Measurements from ENCODE around the gene DENND6B.

DNA sequence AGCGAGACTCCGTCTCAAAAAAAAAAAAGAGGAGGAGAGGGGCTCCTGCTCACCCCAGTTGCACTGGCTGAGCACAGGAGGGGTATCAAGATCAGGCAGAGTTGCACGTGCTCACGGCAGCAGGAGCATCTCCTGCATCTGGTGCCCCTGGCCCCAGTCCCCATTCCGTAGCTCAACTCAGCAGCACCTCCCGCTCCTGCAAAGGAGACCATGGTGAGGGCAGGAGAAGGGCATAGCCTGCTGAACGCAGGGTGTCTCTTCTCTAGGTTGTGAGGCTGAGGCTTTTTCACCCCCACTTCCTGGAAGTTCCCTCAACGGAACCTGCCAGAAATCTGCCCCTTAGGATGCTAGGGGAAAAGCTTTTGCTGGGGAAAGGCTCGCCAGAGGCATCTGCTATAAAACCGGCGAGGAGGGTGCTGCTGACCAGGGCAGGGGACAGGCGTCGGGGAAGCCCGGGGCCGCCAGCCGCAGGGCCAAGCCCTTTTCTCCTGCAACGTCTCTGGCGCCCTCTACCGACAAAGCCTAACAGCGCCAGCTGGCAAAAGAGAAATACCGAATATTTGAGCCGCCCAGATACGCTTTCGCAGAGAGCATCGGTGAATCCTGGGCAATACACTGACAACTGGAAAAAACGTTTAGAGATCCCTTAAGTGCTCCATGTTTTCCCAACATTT, 15.3 kb upstream of the DENND6B start:
- TF ChIP-seq, protein P1, sequence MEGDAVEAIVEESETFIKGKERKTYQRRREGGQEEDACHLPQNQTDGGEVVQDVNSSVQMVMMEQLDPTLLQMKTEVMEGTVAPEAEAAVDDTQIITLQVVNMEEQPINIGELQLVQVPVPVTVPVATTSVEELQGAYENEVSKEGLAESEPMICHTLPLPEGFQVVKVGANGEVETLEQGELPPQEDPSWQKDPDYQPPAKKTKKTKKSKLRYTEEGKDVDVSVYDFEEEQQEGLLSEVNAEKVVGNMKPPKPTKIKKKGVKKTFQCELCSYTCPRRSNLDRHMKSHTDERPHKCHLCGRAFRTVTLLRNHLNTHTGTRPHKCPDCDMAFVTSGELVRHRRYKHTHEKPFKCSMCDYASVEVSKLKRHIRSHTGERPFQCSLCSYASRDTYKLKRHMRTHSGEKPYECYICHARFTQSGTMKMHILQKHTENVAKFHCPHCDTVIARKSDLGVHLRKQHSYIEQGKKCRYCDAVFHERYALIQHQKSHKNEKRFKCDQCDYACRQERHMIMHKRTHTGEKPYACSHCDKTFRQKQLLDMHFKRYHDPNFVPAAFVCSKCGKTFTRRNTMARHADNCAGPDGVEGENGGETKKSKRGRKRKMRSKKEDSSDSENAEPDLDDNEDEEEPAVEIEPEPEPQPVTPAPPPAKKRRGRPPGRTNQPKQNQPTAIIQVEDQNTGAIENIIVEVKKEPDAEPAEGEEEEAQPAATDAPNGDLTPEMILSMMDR (IDR thresholded peaks at IDR 0.05; ENCODE audit: poor library complexity, severe bottlenecking) = peak; percentile 96
- TF ChIP-seq EZH2 (IDR thresholded peaks at IDR 0.05; ENCODE audit: borderline replicate concordance, insufficient read depth, low read length, poor library complexity, severe bottlenecking) (no peak), POLR2AphosphoS5 (IDR thresholded peaks at IDR 0.05) (no peak), EP300 (conservative IDR thresholded peaks at IDR 0.05; ENCODE audit: poor library complexity, severe bottlenecking) (no peak), RAD21 (conservative IDR thresholded peaks at IDR 0.05) (peak; percentile 85), SMC3 (conservative IDR thresholded peaks at IDR 0.05; ENCODE audit: poor library complexity) (peak; percentile 81), TAF1 (IDR thresholded peaks at IDR 0.05; ENCODE audit: low read depth) (no peak), MXI1 (conservative IDR thresholded peaks at IDR 0.05; ENCODE audit: poor library complexity, severe bottlenecking) (peak; percentile 2)
- TF ChIP-seq, protein P2, sequence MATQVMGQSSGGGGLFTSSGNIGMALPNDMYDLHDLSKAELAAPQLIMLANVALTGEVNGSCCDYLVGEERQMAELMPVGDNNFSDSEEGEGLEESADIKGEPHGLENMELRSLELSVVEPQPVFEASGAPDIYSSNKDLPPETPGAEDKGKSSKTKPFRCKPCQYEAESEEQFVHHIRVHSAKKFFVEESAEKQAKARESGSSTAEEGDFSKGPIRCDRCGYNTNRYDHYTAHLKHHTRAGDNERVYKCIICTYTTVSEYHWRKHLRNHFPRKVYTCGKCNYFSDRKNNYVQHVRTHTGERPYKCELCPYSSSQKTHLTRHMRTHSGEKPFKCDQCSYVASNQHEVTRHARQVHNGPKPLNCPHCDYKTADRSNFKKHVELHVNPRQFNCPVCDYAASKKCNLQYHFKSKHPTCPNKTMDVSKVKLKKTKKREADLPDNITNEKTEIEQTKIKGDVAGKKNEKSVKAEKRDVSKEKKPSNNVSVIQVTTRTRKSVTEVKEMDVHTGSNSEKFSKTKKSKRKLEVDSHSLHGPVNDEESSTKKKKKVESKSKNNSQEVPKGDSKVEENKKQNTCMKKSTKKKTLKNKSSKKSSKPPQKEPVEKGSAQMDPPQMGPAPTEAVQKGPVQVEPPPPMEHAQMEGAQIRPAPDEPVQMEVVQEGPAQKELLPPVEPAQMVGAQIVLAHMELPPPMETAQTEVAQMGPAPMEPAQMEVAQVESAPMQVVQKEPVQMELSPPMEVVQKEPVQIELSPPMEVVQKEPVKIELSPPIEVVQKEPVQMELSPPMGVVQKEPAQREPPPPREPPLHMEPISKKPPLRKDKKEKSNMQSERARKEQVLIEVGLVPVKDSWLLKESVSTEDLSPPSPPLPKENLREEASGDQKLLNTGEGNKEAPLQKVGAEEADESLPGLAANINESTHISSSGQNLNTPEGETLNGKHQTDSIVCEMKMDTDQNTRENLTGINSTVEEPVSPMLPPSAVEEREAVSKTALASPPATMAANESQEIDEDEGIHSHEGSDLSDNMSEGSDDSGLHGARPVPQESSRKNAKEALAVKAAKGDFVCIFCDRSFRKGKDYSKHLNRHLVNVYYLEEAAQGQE (IDR thresholded peaks at IDR 0.05; ENCODE audit: borderline replicate concordance) = no peak
